HCT116 (cell line): ENCODE data around the gene SDCCAG8. TPM values are rescaled to one million over a fixed set of nuclear protein-coding genes. Genes with fewer than 3 reads are reported as not detected.

Experiments used
- ATAC-seq: fragments of 200-7000 bp; cut with Tn5 transposase; 2 replicates; pipeline ENCODE4 v1.9.1; 2020; ENCODE audit warnings: mild to moderate bottlenecking, moderate library complexity
- BruUV-seq: library from RNA; stranded (reverse); fragments of 400-500 nt; replicated peaks from 2 replicates; lab custom pipeline; 2021; lab: Mats Ljungman, UMichigan
- CTCF ChIA-PET: fragments of 300-600 bp; sonication (Branson Sonifier 250); formaldehyde crosslinking; loops from one replicate; lab custom pipeline; 2021; ENCODE audit warnings: antibody characterized with exemption; lab: Charles Lee
- POLR2A ChIA-PET: fragments of 300-600, 350-600 bp; sonication (Branson Sonifier 250); formaldehyde crosslinking; loops from one replicate; lab custom pipeline; 2021; ENCODE audit warnings: antibody characterized with exemption; lab: Charles Lee
- RAD21 ChIA-PET, 2 experiments: fragments of 300-600 bp; sonication (Branson Sonifier 250); formaldehyde crosslinking; loops; one replicate each; lab custom pipeline; 2023; ENCODE audit warnings: low total read pairs in 2 of 2; ENCODE audit not compliant: uncharacterized antibody in 2 of 2, unreplicated experiment in 2 of 2, low non-redundant PET in 1 of 2; lab: Charles Lee
- DNase-seq: peaks from one replicate; pipeline ENCODE4 v3.0.0-alpha.2; 2010; ENCODE audit warnings: low read depth, low spot score
- H2AFZ ChIP-seq: fragments of 200-600 bp; shearing (Covaris generic), sonication (generic); 2 replicates; pipeline ENCODE4 v1.6.1; 2017; ENCODE audit warnings: low read depth, mixed run types, mixed read lengths, antibody characterized with exemption, low read length; ENCODE audit not compliant: poor library complexity, severe bottlenecking
- H3K27ac ChIP-seq: 2 replicates; pipeline ENCODE4 v1.5.1; 2012; ENCODE audit warnings: low read depth, low read length
- H3K27me3 ChIP-seq: fragments of 200-600 bp; sonication (generic); 2 replicates; pipeline ENCODE4 v1.6.1; 2016; ENCODE audit warnings: mixed run types, low read length, mixed read lengths; ENCODE audit not compliant: insufficient read depth
- H3K36me3 ChIP-seq, 2 experiments: fragments of 200-500 bp in 1 of 2; fragments of 200-600 bp in 1 of 2; sonication (Bioruptor generic) in 1 of 2; sonication (generic) in 1 of 2; 2 replicates each; pipeline versions ENCODE4 v1.5.1 to v1.6.1; 2014 to 2016; ENCODE audit warnings: low read length in 2 of 2, inconsistent platforms in 1 of 2, mixed read lengths in 1 of 2, mixed run types in 1 of 2; ENCODE audit not compliant: insufficient read depth in 2 of 2, control insufficient read depth in 1 of 2
- H3K4me1 ChIP-seq, 2 experiments: fragments of 200-600 bp in 1 of 2; sonication (generic) in 1 of 2; 2 replicates each; pipeline versions ENCODE4 v1.5.1 to v1.6.1; 2012 to 2017; ENCODE audit warnings: low read length in 2 of 2, inconsistent platforms in 1 of 2, mild to moderate bottlenecking in 1 of 2, mixed read lengths in 1 of 2, mixed run types in 1 of 2, moderate library complexity in 1 of 2; ENCODE audit not compliant: insufficient read depth in 2 of 2, control insufficient read depth in 1 of 2
- H3K4me2 ChIP-seq: fragments of 200-600 bp; sonication (generic); 2 replicates; pipeline ENCODE4 v1.6.1; 2017; ENCODE audit warnings: mixed run types, low read length, mixed read lengths
- H3K4me3 ChIP-seq, 2 experiments: fragments of 200-600 bp in 1 of 2; sonication (generic) in 1 of 2; replicated peaks in 1 of 2; 2 replicates each; pipeline ENCODE4 v1.5.1; 2011 to 2016; ENCODE audit warnings: low read length in 2 of 2, control low read depth in 1 of 2, low read depth in 1 of 2, mild to moderate bottlenecking in 1 of 2, mixed read lengths in 1 of 2, mixed run types in 1 of 2
- H3K79me2 ChIP-seq: fragments of 200-600 bp; sonication (generic); 2 replicates; pipeline ENCODE4 v1.6.1; 2017; ENCODE audit warnings: mild to moderate bottlenecking, mixed run types, low read length, moderate library complexity, mixed read lengths; ENCODE audit not compliant: insufficient read depth
- H3K9ac ChIP-seq: fragments of 200-600 bp; sonication (generic); 2 replicates; pipeline ENCODE4 v1.6.1; 2016; ENCODE audit warnings: low read length, mixed read lengths
- H3K9me2 ChIP-seq: fragments of 200-600 bp; sonication (generic), shearing (Covaris generic); 2 replicates; pipeline ENCODE4 v1.6.1; 2017; ENCODE audit warnings: mixed run types, mild to moderate bottlenecking, moderate library complexity; ENCODE audit not compliant: insufficient read depth
- H3K9me3 ChIP-seq, 2 experiments: fragments of 200-500 bp in 1 of 2; fragments of 200-600 bp in 1 of 2; sonication (Bioruptor generic) in 1 of 2; sonication (generic) in 1 of 2; 2 replicates each; pipeline ENCODE4 v1.6.1; 2014 to 2017; ENCODE audit warnings: low read length in 2 of 2, mixed read lengths in 2 of 2, inconsistent platforms in 1 of 2, low read depth in 1 of 2, mild to moderate bottlenecking in 1 of 2, mixed run types in 1 of 2, moderate library complexity in 1 of 2; ENCODE audit not compliant: control insufficient read depth in 1 of 2, insufficient read depth in 1 of 2
- H4K20me1 ChIP-seq: fragments of 200-600 bp; sonication (generic), shearing (Covaris generic); 2 replicates; pipeline ENCODE4 v1.6.1; 2017; ENCODE audit warnings: mixed run types, mild to moderate bottlenecking, moderate library complexity; ENCODE audit not compliant: insufficient read depth
- CBX3 ChIP-seq: IDR thresholded peaks from 2 replicates; pipeline ENCODE4 v1.6.1; 2012; ENCODE audit warnings: low read depth
- ELF1 ChIP-seq: IDR thresholded peaks from 2 replicates; pipeline ENCODE4 v1.6.1; 2012; ENCODE audit warnings: low read depth, borderline replicate concordance
- JUND ChIP-seq: IDR thresholded peaks from 2 replicates; pipeline ENCODE4 v1.6.1; 2012
- RAD21 ChIP-seq: IDR thresholded peaks from 2 replicates; pipeline ENCODE4 v1.6.1; 2012; ENCODE audit warnings: low read depth, mild to moderate bottlenecking
- SP1 ChIP-seq: IDR thresholded peaks from 2 replicates; pipeline ENCODE4 v1.6.1; 2012; ENCODE audit warnings: low read depth
- SRF ChIP-seq: IDR thresholded peaks from 2 replicates; pipeline ENCODE4 v1.6.1; 2012; ENCODE audit warnings: low read depth
- TCF7L2 ChIP-seq: IDR thresholded peaks from 2 replicates; pipeline ENCODE4 v1.7.0; 2011; ENCODE audit warnings: borderline replicate concordance, inconsistent platforms; ENCODE audit not compliant: insufficient read depth, insufficient read length; ENCODE audit errors: extremely low read depth
- YY1 ChIP-seq: IDR thresholded peaks from 2 replicates; pipeline ENCODE4 v1.6.1; 2011; ENCODE audit warnings: low read length, low read depth, moderate library complexity, mild to moderate bottlenecking; ENCODE audit not compliant: insufficient replicate concordance; ENCODE audit errors: extremely low read depth
- ZFX ChIP-seq: fragments of 450-650 bp; IDR thresholded peaks from 2 replicates; pipeline ENCODE4 v1.6.1; 2017
- ZNF274 ChIP-seq: fragments of 200-500 bp; sonication (Bioruptor generic); IDR thresholded peaks from 2 replicates; pipeline ENCODE4 v1.6.1; 2014; ENCODE audit warnings: mild to moderate bottlenecking, low read depth, low read length, inconsistent platforms
- intact Hi-C: fragments of 100-400 bp; cut with micrococcal nuclease; formaldehyde crosslinking; loops from 2 replicates; pipeline ENCODE4 v1.10.0; 2022
- total RNA-seq: library from RNA; stranded (reverse); gene quantifications from one replicate; pipeline ENCODE4 v1.2.1, GENCODE V29; 2021; ENCODE audit not compliant: unreplicated experiment
- TF ChIP-seq, protein P1 (sequence below): IDR thresholded peaks from 2 replicates; pipeline ENCODE4 v1.6.1; 2012; ENCODE audit warnings: low read depth
- TF ChIP-seq, protein P2 (sequence below), 3 experiments: fragments of 200-600 bp in 1 of 3; sonication (generic) in 1 of 3; IDR thresholded peaks in 2 of 3; conservative IDR thresholded peaks in 1 of 3; 2 replicates each; pipeline ENCODE4 v1.5.1; 2012 to 2017; ENCODE audit warnings: low read depth in 2 of 3, low read length in 2 of 3, antibody characterized with exemption in 1 of 3, borderline replicate concordance in 1 of 3, control low read depth in 1 of 3, mild to moderate bottlenecking in 1 of 3, mixed read lengths in 1 of 3, mixed run types in 1 of 3, moderate library complexity in 1 of 3; ENCODE audit not compliant: insufficient read depth in 1 of 3
- TF ChIP-seq, protein P3 (sequence below): IDR thresholded peaks from 2 replicates; pipeline ENCODE4 v1.6.1; 2012

Gene SDCCAG8
- total RNA-seq, 1 experiment from 2014 or later: 38.2 TPM

DNA sequence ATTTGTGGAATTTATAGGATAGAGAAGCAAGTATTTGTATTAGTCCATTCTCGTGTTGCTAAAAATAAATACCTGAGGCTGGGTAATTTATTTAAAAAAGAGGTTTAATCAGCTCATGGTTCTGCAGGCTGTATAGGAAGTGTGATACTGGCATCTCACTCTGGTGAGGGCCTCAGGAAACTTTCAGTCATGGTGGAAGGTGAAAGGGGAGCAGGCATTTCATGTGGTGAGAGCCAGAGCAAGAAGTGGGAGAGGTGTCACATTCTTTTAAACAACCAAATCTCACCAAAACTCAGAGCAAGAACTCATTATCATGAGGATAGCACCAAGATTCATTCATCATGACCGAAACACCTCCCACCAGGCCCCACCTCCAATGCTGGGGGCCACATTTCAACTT lies 18.1 kb downstream of the SDCCAG8 start:
- no peaks in the 10 kb centered on the region for H3K27me3 ChIP-seq
- ATAC-seq (no peak), DNase-seq (no peak)
- H4K20me1 ChIP-seq: no peaks in the 10 kb centered on the region
- no peak overlapping the region for H3K4me3 ChIP-seq
- H3K9me3 ChIP-seq: no peaks in the 10 kb centered on the region
- no peak overlapping the region for H2AFZ ChIP-seq
- peaks cover 8% of the 10 kb centered on the region for H3K79me2 ChIP-seq
- ChIA-PET CTCF (no interaction called here), POLR2A (no interaction called here), RAD21 (no interaction called here)
- no peak overlapping the region for H3K27ac ChIP-seq
- no peaks in the 10 kb centered on the region for H3K9me2 ChIP-seq
- intact Hi-C loops: no loop called here
- no TSS peak for BruUV-seq
- no peak overlapping the region for H3K4me2 ChIP-seq
- H3K9ac ChIP-seq: no peak overlapping the region
- H3K4me1 ChIP-seq: peaks cover 14 to 17% of the 10 kb centered on the region in 2 experiments
- H3K36me3 ChIP-seq: peaks cover 0 to 4% of the 10 kb centered on the region in 2 experiments; a peak in 2 of 4 replicates
- TF ChIP-seq ELF1 (no peak), SRF (no peak), YY1 (no peak), RAD21 (no peak), JUND (no peak), CBX3 (no peak), ZFX (no peak), SP1 (no peak), ZNF274 (no peak), TCF7L2 (no peak)
- TF ChIP-seq, protein P1, sequence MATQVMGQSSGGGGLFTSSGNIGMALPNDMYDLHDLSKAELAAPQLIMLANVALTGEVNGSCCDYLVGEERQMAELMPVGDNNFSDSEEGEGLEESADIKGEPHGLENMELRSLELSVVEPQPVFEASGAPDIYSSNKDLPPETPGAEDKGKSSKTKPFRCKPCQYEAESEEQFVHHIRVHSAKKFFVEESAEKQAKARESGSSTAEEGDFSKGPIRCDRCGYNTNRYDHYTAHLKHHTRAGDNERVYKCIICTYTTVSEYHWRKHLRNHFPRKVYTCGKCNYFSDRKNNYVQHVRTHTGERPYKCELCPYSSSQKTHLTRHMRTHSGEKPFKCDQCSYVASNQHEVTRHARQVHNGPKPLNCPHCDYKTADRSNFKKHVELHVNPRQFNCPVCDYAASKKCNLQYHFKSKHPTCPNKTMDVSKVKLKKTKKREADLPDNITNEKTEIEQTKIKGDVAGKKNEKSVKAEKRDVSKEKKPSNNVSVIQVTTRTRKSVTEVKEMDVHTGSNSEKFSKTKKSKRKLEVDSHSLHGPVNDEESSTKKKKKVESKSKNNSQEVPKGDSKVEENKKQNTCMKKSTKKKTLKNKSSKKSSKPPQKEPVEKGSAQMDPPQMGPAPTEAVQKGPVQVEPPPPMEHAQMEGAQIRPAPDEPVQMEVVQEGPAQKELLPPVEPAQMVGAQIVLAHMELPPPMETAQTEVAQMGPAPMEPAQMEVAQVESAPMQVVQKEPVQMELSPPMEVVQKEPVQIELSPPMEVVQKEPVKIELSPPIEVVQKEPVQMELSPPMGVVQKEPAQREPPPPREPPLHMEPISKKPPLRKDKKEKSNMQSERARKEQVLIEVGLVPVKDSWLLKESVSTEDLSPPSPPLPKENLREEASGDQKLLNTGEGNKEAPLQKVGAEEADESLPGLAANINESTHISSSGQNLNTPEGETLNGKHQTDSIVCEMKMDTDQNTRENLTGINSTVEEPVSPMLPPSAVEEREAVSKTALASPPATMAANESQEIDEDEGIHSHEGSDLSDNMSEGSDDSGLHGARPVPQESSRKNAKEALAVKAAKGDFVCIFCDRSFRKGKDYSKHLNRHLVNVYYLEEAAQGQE: no peak
- TF ChIP-seq, protein P2, sequence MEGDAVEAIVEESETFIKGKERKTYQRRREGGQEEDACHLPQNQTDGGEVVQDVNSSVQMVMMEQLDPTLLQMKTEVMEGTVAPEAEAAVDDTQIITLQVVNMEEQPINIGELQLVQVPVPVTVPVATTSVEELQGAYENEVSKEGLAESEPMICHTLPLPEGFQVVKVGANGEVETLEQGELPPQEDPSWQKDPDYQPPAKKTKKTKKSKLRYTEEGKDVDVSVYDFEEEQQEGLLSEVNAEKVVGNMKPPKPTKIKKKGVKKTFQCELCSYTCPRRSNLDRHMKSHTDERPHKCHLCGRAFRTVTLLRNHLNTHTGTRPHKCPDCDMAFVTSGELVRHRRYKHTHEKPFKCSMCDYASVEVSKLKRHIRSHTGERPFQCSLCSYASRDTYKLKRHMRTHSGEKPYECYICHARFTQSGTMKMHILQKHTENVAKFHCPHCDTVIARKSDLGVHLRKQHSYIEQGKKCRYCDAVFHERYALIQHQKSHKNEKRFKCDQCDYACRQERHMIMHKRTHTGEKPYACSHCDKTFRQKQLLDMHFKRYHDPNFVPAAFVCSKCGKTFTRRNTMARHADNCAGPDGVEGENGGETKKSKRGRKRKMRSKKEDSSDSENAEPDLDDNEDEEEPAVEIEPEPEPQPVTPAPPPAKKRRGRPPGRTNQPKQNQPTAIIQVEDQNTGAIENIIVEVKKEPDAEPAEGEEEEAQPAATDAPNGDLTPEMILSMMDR (IDR thresholded peaks at IDR 0.05 in 2 of 3, conservative IDR thresholded peaks at IDR 0.05 in 1 of 3; ENCODE audit: borderline replicate concordance in 1 of 3, insufficient read depth in 1 of 3, low read depth in 2 of 3, low read length in 2 of 3): no peak
- TF ChIP-seq, protein P3, sequence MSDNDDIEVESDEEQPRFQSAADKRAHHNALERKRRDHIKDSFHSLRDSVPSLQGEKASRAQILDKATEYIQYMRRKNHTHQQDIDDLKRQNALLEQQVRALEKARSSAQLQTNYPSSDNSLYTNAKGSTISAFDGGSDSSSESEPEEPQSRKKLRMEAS: no peak
